Neuron (in vitro differentiated cells): ENCODE data around the gene PRR33.
"Not testable (repeated sequence)": the region's sequence is repeated elsewhere in the genome, so short reads cannot be mapped to it uniquely, and the experiment has no call there.

Experiments
- H2AFZ ChIP-seq: one replicate; pipeline ENCODE4 v1.6.1; 2013; ENCODE audit warnings: low read depth, mild to moderate bottlenecking, inconsistent platforms, low read length, moderate library complexity
- H3K27me3 ChIP-seq: one replicate; pipeline ENCODE4 v1.6.1; 2013; ENCODE audit warnings: low read length; ENCODE audit not compliant: insufficient read depth
- H3K36me3 ChIP-seq: one replicate; pipeline ENCODE4 v1.6.1; 2013; ENCODE audit warnings: low read length; ENCODE audit not compliant: insufficient read depth
- H3K4me1 ChIP-seq: one replicate; pipeline ENCODE4 v1.6.1; 2013; ENCODE audit warnings: low read length; ENCODE audit not compliant: insufficient read depth
- H3K4me3 ChIP-seq: 2 replicates; pipeline ENCODE4 v1.5.1; 2013; ENCODE audit warnings: mild to moderate bottlenecking, low read length, moderate library complexity
- H3K9me3 ChIP-seq: one replicate; pipeline ENCODE4 v1.6.1; 2013; ENCODE audit warnings: low read length

PRR33 gene

GRCh38 chr11:1893581-1894359, 2.1 kb upstream of the PRR33 start:
- Histone ChIP-seq H3K9me3 (no peaks in the 10 kb centered on the region), H3K36me3 (no peaks in the 10 kb centered on the region), H3K27me3 (peaks cover 5% of the 10 kb centered on the region), H3K4me1 (no peaks in the 10 kb centered on the region), H2AFZ (no peak overlapping the region), H3K4me3 (no peak overlapping the region)

GRCh38 chr11:1892558-1892957, 863 bp upstream of the PRR33 start:
- Histone ChIP-seq H3K4me1 (no peaks in the 10 kb centered on the region), H3K27me3 (peaks cover 13% of the 10 kb centered on the region), H2AFZ (no peak overlapping the region), H3K36me3 (no peaks in the 10 kb centered on the region), H3K9me3 (no peaks in the 10 kb centered on the region), H3K4me3 (no peak overlapping the region)

GRCh38 chr11:1892116-1892515, 421 bp upstream of the PRR33 start:
- Histone ChIP-seq H3K9me3 (no peaks in the 10 kb centered on the region), H3K36me3 (no peaks in the 10 kb centered on the region), H3K4me3 (no peak overlapping the region), H3K27me3 (peaks cover 13% of the 10 kb centered on the region), H2AFZ (no peak overlapping the region), H3K4me1 (no peaks in the 10 kb centered on the region)

GRCh38 chr11:1890856-1891830, 552 bp downstream of the PRR33 start:
- Histone ChIP-seq H3K4me1 (no peaks in the 10 kb centered on the region), H3K4me3 (no peak overlapping the region), H3K27me3 (peaks cover 10% of the 10 kb centered on the region), H2AFZ (no peak overlapping the region), H3K9me3 (no peaks in the 10 kb centered on the region), H3K36me3 (no peaks in the 10 kb centered on the region)

- Histone ChIP-seq H3K4me1 (no peaks in the 10 kb centered on the region), H3K27me3 (peaks cover 10% of the 10 kb centered on the region), H3K9me3 (no peaks in the 10 kb centered on the region), H3K4me3 (no peak overlapping the region), H2AFZ (no peak overlapping the region), H3K36me3 (no peaks in the 10 kb centered on the region)
These were observed 1.5 kb downstream of the PRR33 start for GRCh38 chr11:1889941-1890855.

GRCh38 chr11:1889224-1889930, 2.3 kb downstream of the PRR33 start:
- Histone ChIP-seq H3K36me3 (no peaks in the 10 kb centered on the region), H3K27me3 (peaks cover 10% of the 10 kb centered on the region), H2AFZ (no peak overlapping the region), H3K9me3 (no peaks in the 10 kb centered on the region), H3K4me1 (no peaks in the 10 kb centered on the region), H3K4me3 (no peak overlapping the region)

GRCh38 chr11:1888811-1889210, 2.9 kb downstream of the PRR33 start:
- no peaks in the 10 kb centered on the region for H3K4me1 ChIP-seq
- no peak overlapping the region for H2AFZ ChIP-seq
- peaks cover 10% of the 10 kb centered on the region for H3K27me3 ChIP-seq
- no peaks in the 10 kb centered on the region for H3K36me3 ChIP-seq
- H3K9me3 ChIP-seq = no peaks in the 10 kb centered on the region
- no peak overlapping the region for H3K4me3 ChIP-seq

GRCh38 chr11:1888347-1888753, 3.3 kb downstream of the PRR33 start:
- H3K36me3 ChIP-seq = no peaks in the 10 kb centered on the region
- no peak overlapping the region for H2AFZ ChIP-seq
- no peaks in the 10 kb centered on the region for H3K9me3 ChIP-seq
- peaks cover 10% of the 10 kb centered on the region for H3K27me3 ChIP-seq
- no peaks in the 10 kb centered on the region for H3K4me1 ChIP-seq
- no peak overlapping the region for H3K4me3 ChIP-seq

GRCh38 chr11:1887451-1888346, 4.0 kb downstream of the PRR33 start:
- Histone ChIP-seq H3K4me3 (no peak overlapping the region), H2AFZ (no peak overlapping the region), H3K4me1 (no peaks in the 10 kb centered on the region), H3K27me3 (peaks cover 10% of the 10 kb centered on the region), H3K36me3 (no peaks in the 10 kb centered on the region), H3K9me3 (no peaks in the 10 kb centered on the region)

GRCh38 chr11:1886551-1886950, 5.1 kb downstream of the PRR33 start:
- H3K4me3 ChIP-seq, H3K36me3 ChIP-seq, H3K9me3 ChIP-seq, H3K4me1 ChIP-seq, H2AFZ ChIP-seq: not testable (repeated sequence)
- peaks cover 10% of the 10 kb centered on the region for H3K27me3 ChIP-seq

- H3K27me3 ChIP-seq = peaks cover 10% of the 10 kb centered on the region
- no peaks in the 10 kb centered on the region for H3K36me3 ChIP-seq
- H3K4me3 ChIP-seq = no peak overlapping the region
- no peaks in the 10 kb centered on the region for H3K9me3 ChIP-seq
- no peak overlapping the region for H2AFZ ChIP-seq
- no peaks in the 10 kb centered on the region for H3K4me1 ChIP-seq
These were observed 7.4 kb downstream of the PRR33 start for GRCh38 chr11:1884303-1884700.
